ENCODE data around the gene SEMA3B. TPM values are rescaled to one million over a fixed set of nuclear protein-coding genes. Genes with fewer than 3 reads are reported as not detected.
A peak's percentile ranks its signal among the peaks of the same experiment; 100 is the strongest.

The SEMA3B gene
- total RNA-seq, 1 experiment from 2014 or later: 6.4 TPM

- H4K5ac ChIP-seq (ENCODE audit: insufficient read length, low read depth, low read length): no peak overlapping the region
- H3K4me1 ChIP-seq (ENCODE audit: insufficient read depth, low read length): no peaks in the 10 kb centered on the region
- H3K79me1 ChIP-seq (ENCODE audit: insufficient read depth, low read depth, low read length, poor library complexity, severe bottlenecking): no peaks in the 10 kb centered on the region
- H2BK15ac ChIP-seq (ENCODE audit: low read depth, low read length): no peak overlapping the region
- H3K18ac ChIP-seq (ENCODE audit: insufficient read length, low read depth, low read length): no peak overlapping the region
- H2AFZ ChIP-seq (ENCODE audit: low read length): no peak overlapping the region
- Mint-ChIP-seq H3K9me3 (no peaks in the 10 kb centered on the region; a peak in 1 of 5 replicates), H3K4me3 (no peak overlapping the region; a peak in 1 of 5 replicates), H3K27me3 (ENCODE audit: low read depth) (no peaks in the 10 kb centered on the region), H3K36me3 (ENCODE audit: insufficient read depth in 1 of 3, low read depth in 3 of 3) (peaks cover 9 to 21% (median 13%) of the 10 kb centered on the region in 3 experiments; a peak in 6 of 7 replicates), H3K4me1 (peaks cover 16 to 18% of the 10 kb centered on the region in 2 experiments), H3K27ac (peak overlapping the region in 1 of 3 experiments; percentile 82; a peak in 2 of 7 replicates)
- H3K27me3 ChIP-seq (ENCODE audit: insufficient read depth, low read length): no peaks in the 10 kb centered on the region
- H3K27ac ChIP-seq (ENCODE audit: insufficient read length, low read depth, low read length): no peak overlapping the region
- TF ChIP-seq CTCF (conservative IDR thresholded peaks at IDR 0.05): no peak
- peaks cover 11% of the 10 kb centered on the region for H3K23me2 ChIP-seq (ENCODE audit: insufficient read length, low read depth, low read length, poor library complexity, severe bottlenecking)
- no peak overlapping the region for H3K23ac ChIP-seq (ENCODE audit: insufficient read length, low read depth, low read length)
- no peak overlapping the region for H2BK5ac ChIP-seq (ENCODE audit: insufficient read length, low read length)
- H2BK12ac ChIP-seq (ENCODE audit: insufficient read length, low read depth, low read length): no peak overlapping the region
- no peaks in the 10 kb centered on the region for H3K9me3 ChIP-seq (ENCODE audit: control insufficient read depth, low read depth, low read length)
- H3K79me2 ChIP-seq (ENCODE audit: insufficient read depth, low read length): peaks cover 3% of the 10 kb centered on the region; the same call in 1 of the 2 replicates
- no peak overlapping the region for H3K4ac ChIP-seq (ENCODE audit: low read depth, low read length)
- H3K56ac ChIP-seq (ENCODE audit: insufficient read length, low read depth, low read length): no peak overlapping the region
- no peak overlapping the region for H3K9ac ChIP-seq (ENCODE audit: extremely low read depth, insufficient read length, low read length)
- no peak overlapping the region for H2BK120ac ChIP-seq (ENCODE audit: low read depth, low read length, poor library complexity, severe bottlenecking)
- no peak overlapping the region for H4K8ac ChIP-seq (replicated peaks; ENCODE audit: insufficient read length, low read depth, low read length)
- no peak overlapping the region for H2AK5ac ChIP-seq (ENCODE audit: insufficient read length, low read length)
- H4K91ac ChIP-seq (ENCODE audit: insufficient read length, low read depth, low read length): no peak overlapping the region
- no CpG with 5 or more reads among the region's 22 CpGs for WGBS (ENCODE audit: extremely low coverage, insufficient read length, low lambda C conversion rate)
- H4K20me1 ChIP-seq (ENCODE audit: control insufficient read depth, insufficient read depth, insufficient read length): no peaks in the 10 kb centered on the region
- no peak overlapping the region for H3K14ac ChIP-seq (ENCODE audit: insufficient read depth, low read length)
- H2BK20ac ChIP-seq (ENCODE audit: low read depth, low read length, poor library complexity, severe bottlenecking): no peak overlapping the region
- H3K4me2 ChIP-seq (ENCODE audit: insufficient read depth, insufficient read length, low read length): no peak overlapping the region
- H3T11ph ChIP-seq (ENCODE audit: low read length): no peak overlapping the region
- no peak for DNase-seq
Measured at GRCh38 chr3:50294492-50295403, 25.8 kb downstream of the SEMA3B start.
